IMR-90 (cell line): ENCODE results near the gene PCGF3. TPM values are rescaled to one million over a fixed set of nuclear protein-coding genes. Genes with fewer than 3 reads are reported as not detected.

ENCODE experiments used
- ATAC-seq: fragments of 200-7000 bp; cut with Tn5 transposase; 2 replicates; pipeline ENCODE4 v1.9.1; 2020; ENCODE audit warnings: low read depth, mild to moderate bottlenecking, moderate library complexity
- BruUV-seq: library from RNA; stranded (reverse); fragments of 400-500 nt; replicated peaks from 2 replicates; lab custom pipeline; 2021; lab: Mats Ljungman, UMichigan
- CTCF ChIA-PET: fragments of 300-600 bp; formaldehyde crosslinking; extraction: SDS; loops from one replicate; lab custom pipeline; 2021; ENCODE audit warnings: antibody characterized with exemption; lab: Yijun Ruan, JAX
- POLR2A ChIA-PET: fragments of 300-600 bp; sonication (Branson Sonifier 250); formaldehyde crosslinking; loops from one replicate; lab custom pipeline; 2022; ENCODE audit warnings: antibody characterized with exemption; ENCODE audit not compliant: unreplicated experiment; lab: Charles Lee
- DNase-seq: peaks from one replicate; pipeline ENCODE4 v3.0.0; 2013
- H2AFZ ChIP-seq: replicated peaks from 2 replicates; pipeline ENCODE3; 2013; ENCODE audit warnings: low read length, mild to moderate bottlenecking; ENCODE audit not compliant: poor library complexity
- H2AK5ac ChIP-seq: 2 replicates; pipeline ENCODE4 v1.6.1; 2013; ENCODE audit warnings: low read depth, low read length, inconsistent platforms
- H2AK9ac ChIP-seq: replicated peaks from 2 replicates; pipeline ENCODE3; 2013; ENCODE audit warnings: mild to moderate bottlenecking, low read depth, low read length, moderate library complexity; ENCODE audit not compliant: poor library complexity
- H2BK120ac ChIP-seq: 2 replicates; pipeline ENCODE4 v1.6.1; 2013; ENCODE audit warnings: low read depth, low read length, inconsistent platforms
- H2BK15ac ChIP-seq: 3 replicates; pipeline ENCODE4 v1.6.1; 2013; ENCODE audit warnings: low read depth, low read length, inconsistent platforms
- H2BK20ac ChIP-seq: 2 replicates; pipeline ENCODE4 v1.6.1; 2013; ENCODE audit warnings: low read depth, mild to moderate bottlenecking, inconsistent platforms, low read length, moderate library complexity
- H2BK5ac ChIP-seq: 2 replicates; pipeline ENCODE4 v1.6.1; 2013; ENCODE audit warnings: mild to moderate bottlenecking, low read depth, low read length, inconsistent platforms; ENCODE audit not compliant: poor library complexity, severe bottlenecking
- H3K14ac ChIP-seq: replicated peaks from 2 replicates; pipeline ENCODE4 v1.6.1; 2013; ENCODE audit warnings: low read depth, low read length, inconsistent platforms
- H3K18ac ChIP-seq: 2 replicates; pipeline ENCODE4 v1.6.1; 2013; ENCODE audit warnings: low read depth, low read length, control low read depth
- H3K23ac ChIP-seq: 2 replicates; pipeline ENCODE4 v1.6.1; 2013; ENCODE audit warnings: low read depth, low read length, inconsistent platforms
- H3K27ac ChIP-seq: 2 replicates; pipeline ENCODE4 v1.5.1; 2013; ENCODE audit warnings: mild to moderate bottlenecking, control low read depth, low read length; ENCODE audit not compliant: insufficient read depth
- H3K27me3 ChIP-seq: 2 replicates; pipeline ENCODE4 v1.6.1; 2013; ENCODE audit warnings: low read length; ENCODE audit not compliant: control insufficient read depth, insufficient read depth
- H3K36me3 ChIP-seq: 2 replicates; pipeline ENCODE4 v1.6.1; 2013; ENCODE audit warnings: low read length, mixed read lengths; ENCODE audit not compliant: control insufficient read depth, insufficient read depth
- H3K4ac ChIP-seq: 2 replicates; pipeline ENCODE4 v1.6.1; 2013; ENCODE audit warnings: low read depth, low read length, inconsistent platforms
- H3K4me1 ChIP-seq: 2 replicates; pipeline ENCODE4 v1.6.1; 2013; ENCODE audit warnings: low read length, mixed read lengths; ENCODE audit not compliant: control insufficient read depth, insufficient read depth
- H3K4me2 ChIP-seq: 2 replicates; pipeline ENCODE4 v1.6.1; 2013; ENCODE audit warnings: low read depth, mild to moderate bottlenecking, control low read depth, low read length, moderate library complexity
- H3K4me3 ChIP-seq: 2 replicates; pipeline ENCODE4 v1.5.1; 2013; ENCODE audit warnings: low read depth, mild to moderate bottlenecking, control low read depth, low read length, moderate library complexity; ENCODE audit not compliant: insufficient read depth
- H3K56ac ChIP-seq: 2 replicates; pipeline ENCODE4 v1.6.1; 2013; ENCODE audit warnings: low read length, inconsistent platforms; ENCODE audit not compliant: insufficient read depth; ENCODE audit errors: extremely low read depth
- H3K79me1 ChIP-seq, 2 experiments: 2 replicates each; pipeline ENCODE4 v1.6.1; 2013; ENCODE audit warnings: low read length in 2 of 2, inconsistent platforms in 1 of 2, low read depth in 1 of 2
- H3K9ac ChIP-seq: 2 replicates; pipeline ENCODE4 v1.6.1; 2013; ENCODE audit warnings: low read depth, low read length, control low read depth
- H3K9me1 ChIP-seq: 2 replicates; pipeline ENCODE4 v1.6.1; 2013; ENCODE audit warnings: low read length, inconsistent platforms; ENCODE audit not compliant: insufficient read depth
- H3K9me3 ChIP-seq: 2 replicates; pipeline ENCODE4 v1.6.1; 2013; ENCODE audit warnings: low read length; ENCODE audit not compliant: control insufficient read depth, insufficient read depth
- H4K20me1 ChIP-seq: 2 replicates; pipeline ENCODE4 v1.6.1; 2013; ENCODE audit warnings: low read length, inconsistent platforms; ENCODE audit not compliant: insufficient read depth
- H4K5ac ChIP-seq: 2 replicates; pipeline ENCODE4 v1.6.1; 2013; ENCODE audit warnings: mild to moderate bottlenecking, low read depth, low read length, control low read depth
- H4K8ac ChIP-seq, 2 experiments: 2 replicates each; pipeline ENCODE4 v1.6.1; 2013; ENCODE audit warnings: low read depth in 2 of 2, low read length in 2 of 2, control low read depth in 1 of 2, inconsistent platforms in 1 of 2
- H4K91ac ChIP-seq: 2 replicates; pipeline ENCODE4 v1.6.1; 2013; ENCODE audit warnings: low read depth, low read length, inconsistent platforms; ENCODE audit not compliant: insufficient read depth
- NFE2L2 ChIP-seq: fragments of 150-350 bp; IDR thresholded peaks from 2 replicates; pipeline ENCODE4 v1.6.1; 2016; ENCODE audit warnings: low read depth, mild to moderate bottlenecking, low read length
- RAD21 ChIP-seq: IDR thresholded peaks from 2 replicates; pipeline ENCODE4 v1.6.1; 2012; ENCODE audit warnings: low read length, improper control_type of control experiment
- RFX5 ChIP-seq: IDR thresholded peaks from 2 replicates; pipeline ENCODE4 v1.8.0; 2012; ENCODE audit warnings: low read depth, mild to moderate bottlenecking, low read length, moderate library complexity
- USF2 ChIP-seq: fragments of 150-350 bp; IDR thresholded peaks from 2 replicates; pipeline ENCODE4 v1.6.1; 2017; ENCODE audit warnings: mild to moderate bottlenecking, antibody characterized with exemption, low read length, low read depth
- WGBS, 2 experiments: methylation state at CpG; one replicate each; pipeline versions ENCODE4 v1.1.5 to v1.1.7; 2013; ENCODE audit warnings: missing lambda C conversion rate in 2 of 2; ENCODE audit not compliant: insufficient read length in 1 of 2; ENCODE audit errors: extremely low coverage in 2 of 2; 5-methylcytosine and 5-hydroxymethylcytosine counted together
- dilution Hi-C: fragments of 300-500 bp; cut with HindIII; formaldehyde crosslinking; loops from one replicate; pipeline ENCODE4 v1.14.3; 2018; ENCODE audit warnings: low sequenced_read_pairs; ENCODE audit not compliant: unreplicated experiment
- in situ Hi-C: fragments of 300-500 bp; cut with MboI; formaldehyde crosslinking; loops from 3 replicates; pipeline ENCODE4 v1.14.3; 2019; ENCODE audit warnings: low sequenced_read_pairs, inconsistent platforms, mixed read lengths
- intact Hi-C: fragments of 100-400 bp; cut with micrococcal nuclease; formaldehyde crosslinking; loops from 2 replicates; pipeline ENCODE4 v1.10.0; 2022
- polyA plus RNA-seq, 3 experiments: library from polyadenylated mRNA; depleted of rRNA; stranded (reverse); fragments of >200 nt; gene quantifications; 2 replicates each; pipeline ENCODE4 v1.2.3, GENCODE V29; 2012; ENCODE audit warnings: low replicate concordance in 1 of 3
- total RNA-seq: library from RNA; depleted of rRNA; stranded (reverse); fragments of >200 nt; gene quantifications from 2 replicates; pipeline ENCODE4 v1.2.3, GENCODE V29; 2012

Gene PCGF3
- total and polyA plus RNA-seq, 2 of the 4 experiments (the other 2 are of a cell fraction) = 40.0 to 55.3 TPM

GRCh38 chr4:797066-797465 lies 91.4 kb downstream of the PCGF3 start:
- Histone ChIP-seq H4K5ac (no peak overlapping the region), H3K9me1 (no peaks in the 10 kb centered on the region), H2BK5ac (no peak overlapping the region), H4K20me1 (no peaks in the 10 kb centered on the region), H3K4me3 (no peak overlapping the region), H3K9me3 (peaks cover 5% of the 10 kb centered on the region), H2AK5ac (no peak overlapping the region), H3K23ac (no peak overlapping the region), H3K4me2 (no peak overlapping the region), H3K27me3 (peaks cover 53% of the 10 kb centered on the region), H2BK15ac (no peak overlapping the region), H3K4ac (no peak overlapping the region), H3K36me3 (no peaks in the 10 kb centered on the region), H3K56ac (no peak overlapping the region), H3K79me1 (no peaks in the 10 kb centered on the region), H3K18ac (no peak overlapping the region), H2BK20ac (no peak overlapping the region), H4K8ac (no peak overlapping the region), H2BK120ac (no peak overlapping the region), H2AK9ac (no peak overlapping the region), H3K4me1 (no peaks in the 10 kb centered on the region), H3K27ac (no peak overlapping the region), H3K14ac (no peak overlapping the region), H4K91ac (no peak overlapping the region), H3K9ac (no peak overlapping the region), H2AFZ (no peak overlapping the region)
- POLR2A ChIA-PET = no interaction called here
- TF ChIP-seq USF2 = no peak
- TF ChIP-seq RAD21 = no peak
- no peak for TF ChIP-seq RFX5
- no peak for TF ChIP-seq NFE2L2
- no TSS peak for BruUV-seq
- intact Hi-C loops = no loop called here
- WGBS, 2 experiments = 50% methylated on average over 2 of the region's 4 CpGs; no CpG with 5 or more reads in 1 of the 2 experiments
- dilution Hi-C loops = no loop called here
- no peak for DNase-seq
- CTCF ChIA-PET = no interaction called here
- no peak for ATAC-seq
- in situ Hi-C loops = no loop called here
